ENCODE results near the gene GRIA3. TPM values are rescaled to one million over a fixed set of nuclear protein-coding genes. Genes with fewer than 3 reads are reported as not detected.

GRIA3 gene
- not detected for polyA plus RNA-seq (2012; ENCODE audit: insufficient read depth, insufficient read length)

DNA sequence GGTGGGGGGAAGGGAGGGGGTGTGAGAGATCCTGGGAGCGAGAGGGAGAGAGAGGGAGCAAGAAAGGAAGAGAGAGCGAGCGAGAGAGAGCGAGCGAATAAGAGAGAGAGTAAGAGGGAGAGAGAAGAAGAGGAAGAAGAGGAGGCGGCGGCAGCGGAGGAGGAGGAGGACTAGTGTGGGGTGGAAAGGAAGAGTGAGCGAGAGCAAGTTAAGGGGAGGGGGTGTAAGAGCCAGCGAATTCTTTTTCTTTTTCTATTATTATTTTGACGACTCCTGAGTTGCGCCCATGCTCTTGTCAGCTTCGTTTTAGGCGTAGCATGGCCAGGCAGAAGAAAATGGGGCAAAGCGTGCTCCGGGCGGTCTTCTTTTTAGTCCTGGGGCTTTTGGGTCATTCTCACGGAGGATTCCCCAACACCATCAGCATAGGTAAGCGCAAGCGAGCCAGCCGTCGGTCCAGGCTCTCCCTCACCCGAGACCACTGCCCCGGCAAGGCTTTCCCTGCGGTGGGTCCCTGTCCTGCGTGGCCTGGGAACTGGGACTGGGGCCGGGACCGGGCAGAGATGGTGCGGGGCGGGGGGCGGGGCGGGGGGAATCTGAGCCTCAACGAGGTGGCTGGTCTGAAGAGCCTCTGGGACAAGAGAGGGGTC lies at the start of gene GRIA3:
Gene GRIA3 (plus strand): TSS at position 60 of the 647 bp plus-strand sequence. CDS start 258 bp downstream, at position 318.
- peak within 1 kb of the TSS; percentile 21; the same call in 1 of the 2 replicates for H3K4me3 ChIP-seq (ENCODE audit: low read length)
- no peak for DNase-seq (ENCODE audit: low read depth, low spot score)

GRCh38 chrX:123138473-123138872 lies 45.6 kb upstream of the GRIA3 start:
- DNase-seq (ENCODE audit: low read depth, low spot score), result no peak
- no peak overlapping the region for H3K4me3 ChIP-seq (ENCODE audit: low read length)

DNA sequence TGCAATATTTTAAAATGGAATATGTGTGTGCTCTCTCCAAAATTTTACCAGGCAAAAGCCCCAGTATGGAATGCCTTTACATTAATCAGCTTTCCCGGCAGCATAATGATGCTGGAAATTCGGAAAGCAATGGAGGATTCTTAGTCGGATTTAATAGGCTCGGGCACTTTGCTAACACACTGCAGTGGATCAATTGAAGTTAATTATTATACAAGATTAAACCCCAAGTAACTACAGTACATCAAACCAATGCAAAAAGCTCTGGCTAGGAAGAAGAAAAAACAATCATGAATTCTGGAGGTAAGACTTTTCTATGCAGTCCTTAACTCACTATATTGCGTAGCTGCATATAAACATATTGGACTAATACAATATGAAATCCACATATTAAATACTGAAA lies 43.6 kb upstream of the GRIA3 start:
- no peak for DNase-seq (ENCODE audit: low read depth, low spot score)
- no peak overlapping the region for H3K4me3 ChIP-seq (ENCODE audit: low read length)

DNA sequence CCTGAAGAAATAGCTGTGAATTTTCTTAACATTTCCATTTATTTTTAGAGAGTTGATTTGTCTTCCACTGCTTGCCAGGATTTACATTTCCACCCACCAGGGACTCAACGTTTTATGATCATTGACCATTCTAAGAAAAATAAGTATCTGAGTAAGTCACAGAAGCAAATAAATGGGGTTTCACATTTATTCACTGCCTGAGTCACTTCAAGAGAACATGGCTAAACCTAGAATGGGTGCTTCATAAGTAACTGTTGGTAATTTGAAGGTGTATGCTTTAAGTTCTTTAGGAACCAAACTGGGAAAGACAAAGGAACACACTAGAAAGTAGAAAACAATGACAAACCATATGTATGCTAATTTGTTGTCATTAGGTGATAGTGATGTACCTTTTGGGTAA lies 43.2 kb upstream of the GRIA3 start:
- DNase-seq (ENCODE audit: low read depth, low spot score), result no peak

DNA sequence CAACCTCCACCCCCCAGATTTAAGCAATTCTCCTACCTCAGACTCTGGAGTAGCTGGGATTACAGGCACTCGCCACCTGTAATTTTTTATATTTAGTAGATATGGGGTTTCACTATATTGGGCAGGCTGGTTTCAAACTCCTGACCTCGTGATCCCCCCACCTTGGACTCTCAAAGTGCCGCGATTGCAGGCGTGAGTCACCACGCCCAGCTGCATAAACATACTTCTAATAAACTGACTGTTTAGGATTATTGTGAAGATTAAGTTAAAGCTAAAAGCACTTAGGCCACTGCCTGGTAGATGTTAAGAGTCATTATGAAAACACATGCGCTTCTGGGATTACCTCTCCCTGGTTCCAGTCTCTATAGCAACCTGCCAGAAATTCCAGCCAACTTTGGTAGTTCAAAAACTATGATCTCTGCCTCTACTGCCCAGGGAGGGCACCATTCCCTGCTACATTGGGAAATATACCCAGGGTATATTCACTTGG lies 30.2 kb upstream of the GRIA3 start:
- no peak for DNase-seq (ENCODE audit: low read depth, low spot score)

More for the DNA sequence above, 43.2 kb upstream of the GRIA3 start:
- H3K4me3 ChIP-seq (ENCODE audit: low read length), result no peak overlapping the region

DNA sequence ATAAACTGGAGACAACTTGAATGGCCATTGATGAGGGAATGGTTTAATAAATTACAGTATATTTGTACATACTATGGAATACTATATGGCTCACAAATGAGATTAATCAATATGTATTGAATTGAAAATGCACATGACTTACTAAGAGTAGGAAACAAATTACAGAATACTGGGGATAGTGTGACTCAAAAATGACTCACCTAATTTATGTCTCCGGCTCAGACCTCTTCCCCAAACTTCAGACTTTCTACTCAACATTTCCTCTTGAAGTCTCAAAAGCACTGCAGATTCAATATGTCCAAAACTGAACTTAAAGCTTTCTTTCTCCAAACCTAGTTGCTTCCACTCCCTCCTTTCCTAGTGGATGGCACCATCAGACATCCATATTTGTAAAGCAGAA lies 28.8 kb upstream of the GRIA3 start:
- DNase-seq (ENCODE audit: low read depth, low spot score), result no peak
- no peak overlapping the region for H3K4me3 ChIP-seq (ENCODE audit: low read length)

More for the DNA sequence above, 30.2 kb upstream of the GRIA3 start:
- H3K4me3 ChIP-seq (ENCODE audit: low read length), result no peak overlapping the region

- H3K4me3 ChIP-seq (ENCODE audit: low read length), result no peak overlapping the region
- no peak for DNase-seq (ENCODE audit: low read depth, low spot score)
Observed at GRCh38 chrX:123157586-123157985, 26.5 kb upstream of the GRIA3 start.

DNA sequence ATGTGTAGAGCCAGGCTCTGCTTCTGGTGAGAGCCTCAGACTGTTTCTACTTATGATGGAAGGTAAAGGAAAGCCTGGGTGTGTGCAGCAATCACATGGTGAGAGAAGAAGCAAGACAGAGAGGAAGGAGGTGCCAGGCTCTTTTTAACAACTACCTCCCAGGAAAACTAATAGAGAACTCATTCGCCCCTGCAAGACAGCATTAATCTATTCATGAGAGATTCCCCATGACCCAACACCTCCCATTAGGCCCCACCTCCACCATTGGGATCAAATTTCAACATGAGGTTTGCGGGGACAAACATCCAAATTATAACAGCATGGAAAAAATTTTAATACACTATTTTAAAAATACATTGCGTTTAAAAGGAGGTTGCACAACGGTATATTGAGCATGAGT lies 24.7 kb upstream of the GRIA3 start:
- no peak for DNase-seq (ENCODE audit: low read depth, low spot score)
- no peak overlapping the region for H3K4me3 ChIP-seq (ENCODE audit: low read length)

GRCh38 chrX:123167621-123168020 lies 16.5 kb upstream of the GRIA3 start:
- no peak for DNase-seq (ENCODE audit: low read depth, low spot score)
- no peak overlapping the region for H3K4me3 ChIP-seq (ENCODE audit: low read length)

DNA sequence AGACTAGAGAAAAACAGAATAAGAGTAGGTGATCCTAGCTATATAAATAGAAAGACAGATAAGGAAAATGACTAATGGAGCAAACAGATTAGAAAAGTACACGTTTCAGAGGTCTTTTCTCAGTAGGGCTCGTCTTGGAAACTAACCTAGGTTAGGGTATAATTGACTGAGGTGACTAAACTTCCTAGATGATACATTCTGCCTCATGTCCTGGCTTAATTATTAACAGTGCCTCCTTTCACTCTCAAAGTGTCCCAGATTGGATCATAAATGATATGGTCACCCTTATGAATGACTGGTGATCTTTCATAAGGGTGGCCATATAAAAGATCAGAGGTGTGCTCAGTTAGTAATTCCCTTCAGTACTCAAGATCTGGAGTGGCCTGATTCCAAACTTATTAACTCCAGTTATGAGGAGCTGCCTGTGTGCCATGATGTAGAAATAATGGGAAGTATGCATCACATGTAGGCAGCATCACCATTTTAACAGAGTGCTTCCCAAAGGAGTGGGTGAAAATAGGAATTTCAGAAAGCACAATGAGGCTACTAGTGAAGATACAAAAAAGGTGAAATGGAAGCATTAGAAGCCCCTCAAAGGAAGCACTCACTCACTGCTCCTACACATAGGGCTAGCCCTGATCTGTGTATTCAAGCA lies 14.7 kb upstream of the GRIA3 start:
- no peak for DNase-seq (ENCODE audit: low read depth, low spot score)
- H3K4me3 ChIP-seq (ENCODE audit: low read length), result no peak overlapping the region

GRCh38 chrX:123170546-123170945 lies 13.5 kb upstream of the GRIA3 start:
- H3K4me3 ChIP-seq (ENCODE audit: low read length), result no peak overlapping the region
- DNase-seq (ENCODE audit: low read depth, low spot score), result no peak

- H3K4me3 ChIP-seq (ENCODE audit: low read length), result no peak overlapping the region
- no peak for DNase-seq (ENCODE audit: low read depth, low spot score)
Observed at GRCh38 chrX:123171781-123172180, 12.3 kb upstream of the GRIA3 start.

GRCh38 chrX:123172869-123173268 lies 11.2 kb upstream of the GRIA3 start:
- no peak for DNase-seq (ENCODE audit: low read depth, low spot score)
- H3K4me3 ChIP-seq (ENCODE audit: low read length), result no peak overlapping the region

- peak; percentile 10 for DNase-seq (ENCODE audit: low read depth, low spot score)
- no peak overlapping the region for H3K4me3 ChIP-seq (ENCODE audit: low read length)
Observed at GRCh38 chrX:123173833-123174232, 10.2 kb upstream of the GRIA3 start.

- no peak overlapping the region for H3K4me3 ChIP-seq (ENCODE audit: low read length)
- no peak for DNase-seq (ENCODE audit: low read depth, low spot score)
Observed at GRCh38 chrX:123175366-123176122, 8.5 kb upstream of the GRIA3 start.

DNA sequence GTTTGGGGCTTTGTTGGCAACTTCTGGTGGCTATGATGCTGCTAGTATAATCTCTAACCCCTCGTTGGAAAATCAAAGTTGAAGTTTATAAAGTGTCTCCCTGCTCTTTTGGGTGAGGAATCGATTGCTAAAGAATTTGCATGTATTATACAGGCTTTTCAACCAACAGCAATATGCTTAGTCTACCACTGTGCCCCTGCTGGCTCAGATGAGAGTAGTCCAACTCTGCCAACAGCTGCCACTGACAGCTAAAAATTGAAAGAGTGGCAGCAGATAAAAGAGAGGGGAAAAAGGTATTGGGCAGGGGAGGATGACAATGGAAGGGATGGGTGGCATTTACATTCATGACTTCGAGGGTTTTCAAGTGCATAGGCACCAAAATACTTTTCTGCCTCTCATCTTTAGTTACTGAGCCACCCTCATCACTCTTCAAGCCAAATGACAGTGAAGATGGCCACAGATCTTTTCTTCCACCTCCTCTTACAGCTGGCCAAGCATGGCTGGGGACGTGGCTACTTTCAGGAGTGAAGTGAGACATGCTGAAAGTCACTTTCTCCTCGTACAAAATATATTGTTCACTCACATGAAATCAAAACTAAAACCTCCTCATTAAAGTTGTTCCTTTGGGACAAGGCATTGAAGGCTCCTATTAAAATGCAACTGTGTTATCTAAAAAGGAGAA lies 2.7 kb upstream of the GRIA3 start:
- no peak overlapping the region for H3K4me3 ChIP-seq (ENCODE audit: low read length)
- DNase-seq (ENCODE audit: low read depth, low spot score), result no peak

GRCh38 chrX:123184866-123185276 lies 793 bp downstream of the GRIA3 start:
- DNase-seq (ENCODE audit: low read depth, low spot score), result no peak
- no peak overlapping the region for H3K4me3 ChIP-seq (ENCODE audit: low read length)

DNA sequence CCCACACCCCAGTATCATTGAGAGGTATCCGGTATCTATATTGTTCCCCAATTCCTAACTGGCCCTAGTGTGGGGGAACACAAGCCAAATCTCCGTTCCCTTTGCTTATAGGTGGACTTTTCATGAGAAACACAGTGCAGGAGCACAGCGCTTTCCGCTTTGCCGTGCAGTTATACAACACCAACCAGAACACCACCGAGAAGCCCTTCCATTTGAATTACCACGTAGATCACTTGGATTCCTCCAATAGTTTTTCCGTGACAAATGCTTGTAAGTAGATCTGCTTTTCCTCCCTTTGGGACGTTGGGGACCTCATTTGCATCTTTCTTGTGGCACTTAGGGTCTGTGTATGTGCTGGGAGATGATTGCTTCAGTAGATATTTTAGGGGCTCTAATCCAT lies 1.6 kb downstream of the GRIA3 start:
- no peak overlapping the region for H3K4me3 ChIP-seq (ENCODE audit: low read length)
- DNase-seq (ENCODE audit: low read depth, low spot score), result no peak

DNA sequence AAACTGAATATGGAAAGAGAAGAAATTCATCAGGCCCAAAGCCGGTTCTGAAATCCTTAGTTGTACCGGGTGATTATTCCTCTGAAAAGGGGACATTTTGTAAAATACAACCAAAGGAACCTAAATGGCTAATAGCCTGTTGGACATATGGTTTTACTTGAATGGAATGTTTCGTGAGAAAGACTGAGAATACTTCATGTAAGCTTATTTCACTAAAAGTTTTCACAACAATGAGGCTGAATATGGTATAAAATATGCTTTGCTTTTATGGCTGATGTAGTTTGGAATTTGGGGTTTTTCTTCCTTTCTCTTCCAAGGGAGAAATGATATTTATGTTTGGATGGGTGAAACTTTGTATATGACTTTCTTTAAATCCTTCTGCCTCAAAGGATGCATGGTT lies 2.7 kb downstream of the GRIA3 start:
- H3K4me3 ChIP-seq (ENCODE audit: low read length), result no peak overlapping the region
- DNase-seq (ENCODE audit: low read depth, low spot score), result no peak
